Measurements from ENCODE around the gene GJC2. TPM values are rescaled to one million over a fixed set of nuclear protein-coding genes. Genes with fewer than 3 reads are reported as not detected.

GJC2 gene
- total RNA-seq, 2 donors from 2014 or later, result 0.69 to 1.2 TPM

GRCh38 chr1:228154670-228155571, 5.2 kb downstream of the GJC2 start:
- H3K4me3 ChIP-seq, result no peak overlapping the region
- TF ChIP-seq, protein P1, sequence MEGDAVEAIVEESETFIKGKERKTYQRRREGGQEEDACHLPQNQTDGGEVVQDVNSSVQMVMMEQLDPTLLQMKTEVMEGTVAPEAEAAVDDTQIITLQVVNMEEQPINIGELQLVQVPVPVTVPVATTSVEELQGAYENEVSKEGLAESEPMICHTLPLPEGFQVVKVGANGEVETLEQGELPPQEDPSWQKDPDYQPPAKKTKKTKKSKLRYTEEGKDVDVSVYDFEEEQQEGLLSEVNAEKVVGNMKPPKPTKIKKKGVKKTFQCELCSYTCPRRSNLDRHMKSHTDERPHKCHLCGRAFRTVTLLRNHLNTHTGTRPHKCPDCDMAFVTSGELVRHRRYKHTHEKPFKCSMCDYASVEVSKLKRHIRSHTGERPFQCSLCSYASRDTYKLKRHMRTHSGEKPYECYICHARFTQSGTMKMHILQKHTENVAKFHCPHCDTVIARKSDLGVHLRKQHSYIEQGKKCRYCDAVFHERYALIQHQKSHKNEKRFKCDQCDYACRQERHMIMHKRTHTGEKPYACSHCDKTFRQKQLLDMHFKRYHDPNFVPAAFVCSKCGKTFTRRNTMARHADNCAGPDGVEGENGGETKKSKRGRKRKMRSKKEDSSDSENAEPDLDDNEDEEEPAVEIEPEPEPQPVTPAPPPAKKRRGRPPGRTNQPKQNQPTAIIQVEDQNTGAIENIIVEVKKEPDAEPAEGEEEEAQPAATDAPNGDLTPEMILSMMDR (IDR thresholded peaks at IDR 0.05), result no peak
- no peaks in the 10 kb centered on the region for H3K36me3 ChIP-seq
- peak overlapping the region in 1 of 2 donors; percentile 12 for H3K9ac ChIP-seq (ENCODE audit: low read depth in 2 of 2, low read length in 2 of 2)
- H3K27ac ChIP-seq, result no peak overlapping the region
- H3K4me1 ChIP-seq, result no peaks in the 10 kb centered on the region
- no peak for DNase-seq
- no peaks in the 10 kb centered on the region for H3K9me3 ChIP-seq
- no peaks in the 10 kb centered on the region for H3K27me3 ChIP-seq
- intact Hi-C loops (cut with DNase I), result no loop called here

DNA sequence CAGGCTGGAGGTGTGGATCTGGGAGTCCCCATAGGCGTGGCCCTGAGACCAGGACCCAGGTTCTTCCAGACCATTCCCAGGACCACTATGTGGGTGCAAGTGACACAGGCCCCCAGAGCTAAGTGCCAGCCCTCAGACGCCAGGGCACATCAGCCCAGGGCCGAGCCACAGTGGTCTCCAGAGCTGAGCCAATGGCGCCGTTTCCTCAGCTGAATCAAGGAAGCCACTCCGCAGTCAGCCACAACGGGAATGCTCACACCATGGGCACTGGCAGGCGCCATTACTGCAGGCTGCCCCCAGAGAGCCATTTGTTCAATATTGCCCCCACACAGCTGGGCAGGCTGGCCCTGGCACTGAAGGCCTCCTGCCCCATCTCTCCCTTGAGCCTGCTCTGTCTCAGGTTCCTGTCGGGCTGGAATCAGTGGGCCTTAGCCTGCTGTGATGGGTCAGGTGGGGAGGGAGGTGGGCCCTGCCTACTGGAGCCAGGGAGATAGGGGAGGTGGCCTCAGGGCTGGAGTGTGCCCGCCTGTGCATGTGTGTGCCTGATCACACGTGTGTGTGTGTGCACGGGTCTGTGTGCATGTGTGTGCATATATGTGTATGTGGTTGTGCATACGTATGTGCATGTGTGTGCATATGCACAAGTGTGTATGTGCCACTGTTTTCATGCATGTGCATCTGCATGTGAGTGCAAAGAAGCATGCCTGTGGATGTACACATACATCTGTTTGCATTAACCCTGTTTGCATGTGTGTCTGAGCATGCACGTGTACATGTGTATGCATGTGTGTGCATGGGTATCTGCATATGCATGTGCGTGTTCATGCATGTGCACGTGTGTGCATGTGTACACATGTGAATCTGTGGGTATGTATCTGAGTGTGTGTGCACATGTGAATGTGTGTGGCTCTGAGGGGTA, 6.1 kb downstream of the GJC2 start:
- no peaks in the 10 kb centered on the region for H3K36me3 ChIP-seq
- intact Hi-C loops (cut with DNase I), result no loop called here

GRCh38 chr1:228156515-228156881, 6.8 kb downstream of the GJC2 start:
- H3K4me1 ChIP-seq, result no peaks in the 10 kb centered on the region
- no peaks in the 10 kb centered on the region for H3K9me3 ChIP-seq
- no peaks in the 10 kb centered on the region for H3K36me3 ChIP-seq
- TF ChIP-seq, protein P1 (IDR thresholded peaks at IDR 0.05), result no peak
- H3K9ac ChIP-seq (ENCODE audit: low read depth in 2 of 2, low read length in 2 of 2), result no peak overlapping the region
- no peaks in the 10 kb centered on the region for H3K27me3 ChIP-seq
- no peak overlapping the region for H3K4me3 ChIP-seq
- intact Hi-C loops (cut with DNase I), result no loop called here
- DNase-seq, result no peak
- no peak overlapping the region for H3K27ac ChIP-seq

More for the DNA sequence above, 6.1 kb downstream of the GJC2 start:
- H3K4me1 ChIP-seq, result no peaks in the 10 kb centered on the region
- H3K27me3 ChIP-seq, result no peaks in the 10 kb centered on the region
- H3K27ac ChIP-seq, result no peak overlapping the region
- H3K9ac ChIP-seq (ENCODE audit: low read depth in 2 of 2, low read length in 2 of 2), result no peak overlapping the region
- DNase-seq, result no peak
- no peak overlapping the region for H3K4me3 ChIP-seq
- TF ChIP-seq, protein P1 (IDR thresholded peaks at IDR 0.05), result no peak
- H3K9me3 ChIP-seq, result no peaks in the 10 kb centered on the region

- no peak for DNase-seq
- no peak overlapping the region for H3K4me3 ChIP-seq
- no peaks in the 10 kb centered on the region for H3K4me1 ChIP-seq
- H3K27ac ChIP-seq, result no peak overlapping the region
- no peaks in the 10 kb centered on the region for H3K27me3 ChIP-seq
- H3K36me3 ChIP-seq, result no peaks in the 10 kb centered on the region
- H3K9me3 ChIP-seq, result no peaks in the 10 kb centered on the region
- H3K9ac ChIP-seq (ENCODE audit: low read depth in 2 of 2, low read length in 2 of 2), result no peak overlapping the region
- intact Hi-C loops (cut with DNase I), result no loop called here
- TF ChIP-seq, protein P1 (IDR thresholded peaks at IDR 0.05), result no peak
Observed at GRCh38 chr1:228156941-228157728, 7.4 kb downstream of the GJC2 start.

GRCh38 chr1:228157729-228158126, 8.0 kb downstream of the GJC2 start:
- H3K36me3 ChIP-seq, result no peaks in the 10 kb centered on the region
- DNase-seq, result no peak
- TF ChIP-seq, protein P1 (IDR thresholded peaks at IDR 0.05), result no peak
- no peak overlapping the region for H3K4me3 ChIP-seq
- intact Hi-C loops (cut with DNase I), result no loop called here
- H3K4me1 ChIP-seq, result no peaks in the 10 kb centered on the region
- H3K27me3 ChIP-seq, result no peaks in the 10 kb centered on the region
- no peaks in the 10 kb centered on the region for H3K9me3 ChIP-seq
- no peak overlapping the region for H3K9ac ChIP-seq (ENCODE audit: low read depth in 2 of 2, low read length in 2 of 2)
- H3K27ac ChIP-seq, result no peak overlapping the region

Data from colonic mucosa (tissue), 4 donors.